NB4 (cell line): Measurements from ENCODE around the gene ZCCHC3.

Experiments used
- CTCF ChIP-seq: IDR thresholded peaks from one replicate; pipeline ENCODE4 v1.5.1; 2012; ENCODE audit warnings: low read depth, low read length
- MYC ChIP-seq: IDR thresholded peaks from 2 replicates; pipeline ENCODE4 v1.6.1; 2011; ENCODE audit warnings: low read depth, low read length
- POLR2A ChIP-seq: IDR thresholded peaks from 2 replicates; pipeline ENCODE4 v1.6.1; 2011; ENCODE audit warnings: mild to moderate bottlenecking; ENCODE audit not compliant: insufficient read length; ENCODE audit errors: extremely low read depth

GRCh38 chr20:300345-300990 lies 3.1 kb downstream of the ZCCHC3 start:
- no peak for TF ChIP-seq POLR2A
- no peak for TF ChIP-seq CTCF
- TF ChIP-seq MYC = no peak
